SHP77 (cell line): Measurements from ENCODE around the gene STT3B.

Source experiments
- DNase-seq, 2 experiments: peaks; one replicate each; lab custom pipeline; 2025; lab: John Stamatoyannopoulos, UW

Gene STT3B

DNA sequence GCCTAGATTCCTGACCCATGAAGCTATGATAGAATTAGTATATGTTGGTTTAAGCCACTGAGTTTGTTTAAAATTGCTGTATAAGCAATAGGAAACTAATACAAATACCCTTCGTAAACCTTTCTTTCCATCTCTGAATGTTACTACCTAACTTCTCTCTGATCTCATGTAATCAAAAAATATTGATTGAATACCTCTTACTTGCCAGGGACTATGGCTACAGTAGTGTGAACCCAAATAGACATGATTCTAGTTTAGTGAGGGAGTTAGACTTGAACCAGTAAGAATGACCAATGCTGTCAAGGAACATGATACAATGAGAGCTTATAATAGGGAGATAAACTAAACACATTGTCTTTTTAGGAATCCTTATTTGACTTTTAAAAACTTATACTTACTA is 19.4 kb downstream of the STT3B start:
- DNase-seq = no peak

DNA sequence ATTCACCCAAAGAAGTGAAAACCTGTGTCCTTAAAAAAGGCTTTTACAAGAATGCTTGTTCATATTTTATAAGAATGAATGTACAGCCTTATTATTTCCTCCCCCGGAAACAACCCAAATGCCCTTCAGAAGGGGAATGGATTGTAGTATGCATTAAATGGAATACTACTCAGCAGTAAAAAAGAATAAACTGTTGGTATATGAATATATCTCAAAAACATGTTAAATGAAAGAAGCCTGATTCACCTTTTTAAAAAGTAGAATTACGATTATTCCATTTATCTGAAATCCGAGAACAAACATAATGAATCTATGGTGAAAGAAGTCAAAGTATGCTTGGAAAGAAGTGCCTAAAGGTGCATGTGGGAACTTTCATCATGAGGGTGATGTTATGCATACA is 20.5 kb downstream of the STT3B start:
- no peak for DNase-seq

DNA sequence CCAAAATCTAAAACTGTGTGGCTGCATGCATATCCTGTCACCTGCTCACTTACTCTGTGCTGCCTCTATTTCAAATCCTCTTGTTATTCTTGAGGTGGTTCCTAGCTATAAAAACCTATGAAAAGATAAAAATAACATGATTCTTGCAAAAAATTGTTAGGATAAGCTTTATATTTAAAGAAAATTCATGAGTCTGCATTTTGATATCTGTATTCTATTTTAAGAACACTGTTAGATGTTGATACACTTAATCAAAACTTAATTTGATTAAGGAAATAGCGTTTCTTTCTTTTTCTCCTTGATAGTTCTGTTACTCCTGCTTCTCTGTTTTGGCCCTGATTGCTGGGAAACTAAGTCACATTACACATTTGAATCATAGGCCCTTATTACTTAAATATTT is 22.5 kb downstream of the STT3B start:
- DNase-seq = no peak

DNA sequence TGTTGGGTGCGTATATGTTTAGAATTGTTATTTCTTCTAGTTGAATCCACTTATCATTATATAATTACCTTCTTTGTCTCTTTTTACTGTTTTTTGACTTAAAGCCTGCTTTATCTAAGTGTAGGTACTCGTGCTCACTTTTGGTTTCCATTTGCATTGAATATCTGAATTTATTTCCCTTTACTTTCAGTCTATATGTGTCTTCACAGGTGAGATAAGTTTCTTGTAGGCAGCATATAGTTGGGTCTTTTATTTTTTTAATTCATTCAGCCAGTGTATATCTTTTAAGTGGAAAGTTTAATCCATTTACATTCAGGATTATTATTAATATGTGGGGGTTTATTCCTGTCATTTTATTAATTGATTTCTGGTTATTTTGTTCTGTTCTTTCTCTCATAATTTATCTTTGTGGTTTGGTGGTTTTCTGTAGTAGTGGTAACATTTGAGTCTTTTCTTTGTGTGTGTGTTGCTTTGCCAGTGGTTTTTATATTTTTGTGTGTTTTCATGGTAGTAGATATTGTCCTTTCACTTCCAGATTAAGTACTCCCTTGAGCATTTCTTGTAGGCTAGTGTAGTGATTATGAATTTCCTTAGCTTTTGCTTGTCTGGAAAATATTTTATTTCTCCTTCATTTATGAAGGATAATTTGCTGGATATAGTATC is 27.3 kb downstream of the STT3B start:
- DNase-seq = no peak

DNA sequence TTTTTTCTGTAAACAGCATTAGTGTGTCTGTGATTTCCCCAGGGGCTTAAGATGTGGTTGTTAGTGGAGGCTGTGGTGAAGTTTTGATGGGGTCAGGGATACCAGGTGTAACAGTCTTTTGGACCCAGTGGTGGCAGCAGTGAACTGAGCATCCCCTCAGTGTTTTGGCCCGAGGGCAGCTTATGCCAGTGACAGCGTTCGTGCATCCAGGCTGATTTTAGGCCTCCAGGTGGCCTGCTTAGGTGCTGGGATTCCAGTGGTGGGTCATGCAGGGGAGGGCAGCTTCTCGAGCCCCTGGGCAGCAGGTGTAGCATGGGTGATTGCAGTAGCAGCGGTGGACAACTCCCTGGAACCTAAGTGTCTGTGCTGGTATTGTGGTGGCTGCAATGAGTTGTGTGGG is 29.2 kb downstream of the STT3B start:
- DNase-seq = no peak

DNA sequence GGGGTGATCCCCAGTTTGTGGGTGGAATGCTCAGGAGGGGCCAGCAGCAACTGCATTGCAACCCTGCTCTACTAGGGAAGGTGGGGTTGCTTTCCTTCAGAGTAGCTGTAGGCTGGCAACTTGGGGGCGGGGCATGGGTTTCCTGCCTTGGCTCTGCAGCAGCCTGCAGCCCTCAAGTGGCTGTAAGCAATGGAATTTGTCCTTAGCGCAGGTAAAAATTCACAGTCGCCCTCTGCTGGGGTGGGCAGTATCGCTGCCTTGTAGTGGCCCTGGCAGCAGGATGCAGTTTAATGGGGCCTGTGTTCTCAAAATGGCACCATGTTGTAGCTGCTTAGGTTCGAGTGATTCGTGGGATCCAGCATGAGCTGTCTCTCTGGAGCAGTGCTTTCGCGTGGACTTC is 29.8 kb downstream of the STT3B start:
- DNase-seq = no peak

DNA sequence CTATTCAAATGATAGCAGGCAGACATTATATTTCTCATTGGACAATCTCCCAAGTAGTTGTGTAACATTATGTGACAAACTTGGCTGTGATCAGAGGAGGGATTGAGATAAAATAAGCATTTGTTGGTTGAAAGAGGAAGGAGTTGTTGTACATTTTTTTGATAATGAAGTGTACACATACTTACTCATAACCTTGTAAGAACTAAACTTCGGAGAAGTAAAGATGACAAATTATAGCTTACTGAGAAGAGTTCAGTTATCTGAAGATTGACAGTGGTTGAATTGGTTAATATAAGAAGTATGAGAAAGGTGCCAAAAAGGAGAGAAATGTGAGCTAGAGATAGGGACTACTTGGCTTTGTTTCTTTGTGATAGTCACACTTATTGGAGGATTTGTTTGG is 32.6 kb downstream of the STT3B start:
- no peak for DNase-seq

DNA sequence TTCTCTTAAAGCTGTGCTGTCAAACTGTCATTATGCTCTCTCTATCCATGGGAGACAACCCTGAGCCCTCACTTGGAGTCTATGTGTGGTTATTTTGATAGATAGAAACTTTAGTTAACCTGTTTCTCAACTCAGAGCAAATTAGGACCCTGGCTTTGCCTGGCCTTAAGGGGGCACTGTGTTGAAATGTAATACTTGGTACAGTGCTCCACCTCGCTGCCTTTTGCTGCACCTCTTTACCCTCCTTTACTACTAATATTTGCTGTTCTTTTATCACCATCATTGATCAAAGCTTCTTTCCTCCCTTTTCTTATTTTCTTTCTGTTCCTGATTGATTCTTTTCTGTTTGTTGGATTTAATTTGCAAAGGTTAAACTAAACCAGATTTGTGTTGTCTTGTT is 34.3 kb downstream of the STT3B start:
- DNase-seq = no peak

DNA sequence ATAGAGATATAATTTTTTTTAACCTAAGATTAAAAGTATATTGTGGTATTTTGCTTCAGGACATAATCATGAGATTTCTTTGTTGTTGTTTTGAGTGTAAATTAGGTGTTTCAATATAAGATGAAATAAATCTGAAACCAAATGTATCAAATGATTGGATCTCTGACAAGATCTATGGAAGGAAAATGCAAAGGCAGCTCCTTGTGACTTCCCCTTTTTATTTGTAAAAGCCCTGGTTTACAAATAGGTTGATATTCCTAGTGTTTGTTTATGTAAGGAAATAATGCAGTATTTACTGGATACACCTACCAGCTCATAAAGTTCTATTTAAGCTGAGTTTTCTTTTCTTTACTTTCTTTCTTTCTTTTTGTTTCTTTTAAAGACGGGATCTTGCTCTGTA is 35.9 kb downstream of the STT3B start:
- DNase-seq = no peak

DNA sequence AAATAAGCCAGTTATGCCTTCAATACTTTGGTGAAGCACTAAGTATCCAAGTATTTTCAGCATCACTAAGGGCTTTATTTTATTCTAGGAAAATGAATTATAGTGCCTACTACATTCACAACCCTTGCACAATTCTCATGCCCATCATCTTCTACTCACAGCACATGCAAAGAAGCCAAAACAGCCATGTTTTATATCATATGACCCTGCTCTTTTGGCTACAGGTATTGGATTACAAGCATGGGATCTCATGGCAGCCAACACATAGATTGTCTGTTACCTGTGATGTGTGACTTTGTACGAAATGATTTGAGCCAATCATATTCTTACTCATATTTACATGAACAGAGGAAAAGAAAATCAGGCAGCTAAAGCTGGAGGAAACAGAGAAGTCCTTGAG is 38.6 kb downstream of the STT3B start:
- no peak for DNase-seq

DNA sequence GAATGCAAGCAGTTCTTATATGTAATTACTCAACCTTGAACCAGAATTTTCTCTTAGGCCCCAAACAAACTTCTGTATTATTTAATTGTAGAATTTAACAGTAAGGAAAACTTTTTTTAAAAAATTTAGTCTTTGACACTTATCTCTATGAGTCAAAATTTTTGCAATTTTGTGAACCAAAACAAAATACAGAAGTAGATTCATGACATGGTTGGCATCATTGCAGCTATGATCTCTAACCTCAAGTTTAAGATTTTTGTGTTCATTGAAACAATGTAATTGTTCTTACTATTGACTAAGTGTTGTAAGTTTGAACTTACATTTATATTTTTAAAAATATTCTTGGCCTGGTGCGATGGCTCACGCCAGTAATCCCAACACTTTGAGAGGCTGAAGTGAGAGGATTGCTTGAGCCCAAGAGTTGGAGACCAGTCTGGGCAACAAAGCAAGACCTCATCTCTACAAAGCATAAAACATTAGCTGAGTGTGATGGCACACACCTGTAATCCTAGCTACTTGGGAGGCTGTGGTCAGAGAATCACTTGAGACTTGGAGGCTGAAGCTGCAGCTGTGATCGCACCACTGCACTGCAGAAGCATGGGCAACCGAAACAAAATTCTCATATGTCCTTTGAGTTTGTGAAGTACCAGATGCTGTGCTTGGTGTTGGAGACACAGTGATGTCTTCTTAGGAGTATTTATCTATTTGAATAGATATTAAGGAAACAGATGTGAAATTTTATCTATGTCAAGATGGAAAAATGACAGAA is 39.7 kb downstream of the STT3B start:
- no peak for DNase-seq

DNA sequence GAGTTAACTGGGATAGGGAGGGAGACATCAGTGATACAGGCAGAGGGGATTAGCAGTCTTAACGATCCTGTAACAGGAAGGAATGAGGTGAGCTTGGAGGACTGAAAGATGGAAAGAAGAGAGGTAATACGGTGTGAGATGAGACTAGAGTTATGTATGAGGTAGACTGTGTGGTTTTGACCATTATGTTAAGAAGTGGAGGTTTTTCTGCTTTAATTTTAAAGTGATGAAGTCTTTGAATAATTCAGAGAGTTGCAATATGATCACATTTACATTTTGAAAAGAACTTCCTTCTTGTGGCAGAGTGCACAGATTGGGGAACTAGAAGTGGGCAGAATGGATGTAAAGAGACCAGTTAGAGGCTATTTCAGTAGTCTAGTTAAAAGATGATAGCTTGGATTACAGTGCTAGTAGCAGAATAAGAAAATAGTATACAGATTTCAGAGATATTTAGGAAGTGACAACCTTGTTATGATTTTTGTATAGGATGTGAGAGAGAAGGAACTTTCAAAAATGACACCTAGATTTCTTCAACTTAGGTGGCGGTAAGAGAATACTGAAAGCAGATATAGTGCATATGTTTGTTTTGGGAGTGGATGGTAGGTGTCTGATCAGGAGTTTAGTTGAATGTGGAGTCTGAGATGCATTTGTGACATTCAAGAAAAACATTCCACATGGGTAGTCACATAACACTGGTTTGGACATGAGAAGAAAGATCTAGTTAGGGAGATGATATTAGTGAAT is 40.5 kb downstream of the STT3B start:
- no peak for DNase-seq

DNA sequence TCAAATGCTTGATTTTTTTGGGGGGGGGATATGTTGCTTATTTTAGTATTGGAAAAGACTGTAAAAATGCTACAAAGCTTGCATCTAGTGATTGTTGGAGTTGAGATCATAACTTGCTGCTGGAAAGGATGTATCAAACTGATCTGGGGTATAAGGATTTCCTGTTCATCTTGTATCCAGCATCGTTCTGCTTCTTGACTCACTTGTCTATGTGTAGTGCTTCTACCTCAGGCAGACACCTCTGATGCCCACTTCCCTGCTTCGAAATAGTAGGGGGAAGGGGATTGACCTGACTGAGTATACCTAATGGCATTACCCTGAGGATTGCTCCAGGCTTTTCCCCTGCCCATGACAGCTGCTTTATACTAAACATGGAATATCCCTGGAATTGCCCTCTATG is 42.7 kb downstream of the STT3B start:
- DNase-seq = no peak

DNA sequence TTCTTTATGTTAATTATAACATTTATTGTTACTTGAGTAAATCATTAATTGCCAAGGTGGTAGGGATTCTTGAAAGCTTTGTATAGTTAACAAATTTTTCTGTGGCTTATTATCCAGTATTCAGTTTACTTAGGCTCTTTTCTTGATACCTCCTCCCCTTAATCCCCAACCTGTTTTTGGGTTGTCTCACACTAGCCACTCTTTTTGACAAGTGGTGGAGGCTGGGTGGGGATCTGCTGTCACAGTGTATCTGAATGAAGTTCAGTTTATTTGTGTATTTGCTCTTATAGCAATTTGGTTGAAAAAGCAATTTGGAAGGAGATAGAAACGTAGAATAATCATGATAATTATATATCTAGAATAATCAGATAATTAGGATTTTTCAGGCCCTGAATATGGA is 43.8 kb downstream of the STT3B start:
- DNase-seq = no peak

DNA sequence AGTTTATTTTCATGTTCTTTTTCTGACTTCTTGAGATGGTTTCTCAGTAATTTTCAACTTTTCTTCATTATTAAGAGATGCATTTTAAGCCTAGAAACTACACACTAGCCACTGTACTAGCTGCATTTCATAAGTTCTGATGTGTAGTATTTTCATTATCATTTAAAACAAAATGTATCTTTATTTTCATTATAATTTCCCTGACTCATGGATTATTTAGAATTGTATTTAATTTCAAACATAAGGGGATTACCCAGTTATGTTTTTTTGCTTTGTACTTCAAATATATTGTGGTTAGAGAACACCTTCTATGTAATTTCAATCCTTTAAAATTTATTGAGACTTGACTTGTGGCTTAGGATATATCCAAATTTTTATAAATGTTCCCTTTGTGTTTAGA is 44.5 kb downstream of the STT3B start:
- no peak for DNase-seq

DNA sequence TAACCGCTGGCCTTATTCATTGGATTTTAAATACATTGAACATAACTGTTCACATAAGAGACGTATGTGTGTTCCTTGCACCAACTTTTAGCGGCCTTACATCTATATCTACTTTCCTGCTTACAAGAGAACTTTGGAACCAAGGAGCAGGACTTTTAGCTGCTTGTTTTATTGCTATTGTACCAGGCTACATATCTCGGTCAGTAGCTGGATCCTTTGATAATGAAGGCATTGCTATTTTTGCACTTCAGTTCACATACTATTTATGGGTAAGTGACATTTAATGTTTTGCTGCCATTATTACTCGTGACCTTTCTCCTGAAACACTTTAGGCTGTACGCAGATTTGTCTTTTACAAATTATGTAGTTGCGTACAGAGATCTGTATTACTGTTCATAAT is 47.1 kb downstream of the STT3B start:
- DNase-seq = no peak

DNA sequence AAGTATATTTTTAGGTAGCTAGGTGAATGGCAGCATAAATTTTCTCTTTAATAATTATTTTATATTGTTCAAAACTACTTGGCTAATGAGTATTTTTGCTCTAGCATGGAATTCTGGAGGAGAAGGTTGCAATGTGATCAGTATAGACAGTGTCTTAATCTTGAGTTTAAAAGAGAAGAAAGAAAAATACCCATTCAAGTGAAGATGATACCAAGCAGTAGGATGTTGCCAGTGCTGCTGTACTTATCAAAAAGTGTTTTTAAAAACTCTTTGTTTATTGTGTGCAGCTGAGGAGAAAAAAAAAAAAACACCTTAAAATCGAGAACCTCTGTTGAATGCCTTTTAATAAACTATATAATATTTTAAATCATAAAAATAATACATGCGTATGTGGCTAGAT is 47.9 kb downstream of the STT3B start:
- no peak for DNase-seq

DNA sequence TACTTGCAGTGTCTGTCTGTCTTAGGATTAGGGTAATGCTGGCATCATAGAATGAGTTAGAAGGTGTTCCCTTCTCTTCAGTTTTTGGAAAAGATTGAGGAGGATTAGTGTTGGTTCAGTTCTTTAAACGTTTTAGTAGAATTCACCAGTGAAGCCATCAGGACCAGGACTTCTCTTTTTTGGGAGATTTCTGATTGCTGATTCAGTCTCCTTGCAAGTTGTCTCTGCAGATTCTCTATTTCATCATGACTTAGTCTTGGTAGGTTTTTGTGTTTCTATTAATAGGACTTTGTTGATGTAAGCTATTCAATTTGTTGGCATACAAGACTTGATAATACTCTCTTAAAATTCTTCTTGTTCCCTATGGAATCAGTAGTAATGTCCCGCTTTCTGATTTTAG is 48.9 kb downstream of the STT3B start:
- no peak for DNase-seq

DNA sequence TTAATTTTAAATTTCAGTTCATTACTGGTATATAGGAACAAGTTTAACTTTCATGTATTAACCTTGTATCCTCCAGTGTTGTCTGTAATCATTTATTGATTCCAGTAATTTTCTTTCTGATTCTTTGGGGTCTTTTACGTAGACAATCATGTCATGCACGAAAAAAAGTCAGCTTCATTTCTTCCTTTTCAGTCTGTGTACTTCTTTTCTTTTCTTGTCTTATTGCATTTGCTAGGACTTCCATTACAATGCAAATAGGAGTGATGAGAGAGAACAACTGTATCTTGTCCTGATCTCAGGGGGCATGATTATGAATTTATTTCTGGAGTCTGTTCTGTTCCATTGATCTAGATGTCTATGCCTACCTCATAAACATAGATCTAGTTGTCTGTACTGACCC is 56.5 kb downstream of the STT3B start:
- DNase-seq = no peak

DNA sequence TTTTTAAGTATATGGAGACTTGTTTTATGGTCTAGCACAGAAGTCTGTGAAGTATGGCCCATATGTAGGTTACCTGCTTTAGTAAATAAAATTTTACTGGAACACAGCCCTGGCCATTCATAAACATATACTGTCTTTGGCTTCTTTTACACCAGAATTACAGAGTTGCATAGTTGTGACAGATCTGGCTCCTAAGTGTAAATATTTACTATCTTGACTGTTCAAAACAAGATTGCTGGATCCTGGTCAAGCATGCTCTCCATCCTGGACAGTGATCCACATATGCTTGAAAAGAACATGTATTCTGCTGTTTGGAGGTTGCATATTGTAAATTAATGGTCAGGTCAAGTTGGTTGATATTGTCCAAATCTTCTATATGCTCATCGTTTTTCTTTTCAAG is 57.9 kb downstream of the STT3B start:
- no peak for DNase-seq

DNA sequence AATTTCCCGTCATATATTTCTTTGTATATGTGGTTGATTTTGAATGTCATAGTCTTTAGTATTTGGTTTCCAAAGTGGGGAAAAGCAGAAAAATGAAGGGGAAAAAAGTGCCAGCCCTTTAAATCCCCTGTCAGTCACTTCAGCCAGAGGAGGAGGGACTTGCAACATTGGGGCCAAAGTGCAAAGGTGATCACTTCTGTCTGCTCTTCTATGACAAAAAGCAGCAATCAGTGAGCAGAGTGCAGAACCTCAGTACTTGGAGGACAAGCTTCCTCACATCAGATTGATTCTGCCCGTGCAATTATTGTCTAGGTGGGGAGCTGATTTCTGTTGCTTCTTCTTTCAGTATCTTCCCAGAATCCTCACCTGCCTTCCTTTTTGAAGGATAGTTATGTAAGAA is 60.0 kb downstream of the STT3B start:
- no peak for DNase-seq

DNA sequence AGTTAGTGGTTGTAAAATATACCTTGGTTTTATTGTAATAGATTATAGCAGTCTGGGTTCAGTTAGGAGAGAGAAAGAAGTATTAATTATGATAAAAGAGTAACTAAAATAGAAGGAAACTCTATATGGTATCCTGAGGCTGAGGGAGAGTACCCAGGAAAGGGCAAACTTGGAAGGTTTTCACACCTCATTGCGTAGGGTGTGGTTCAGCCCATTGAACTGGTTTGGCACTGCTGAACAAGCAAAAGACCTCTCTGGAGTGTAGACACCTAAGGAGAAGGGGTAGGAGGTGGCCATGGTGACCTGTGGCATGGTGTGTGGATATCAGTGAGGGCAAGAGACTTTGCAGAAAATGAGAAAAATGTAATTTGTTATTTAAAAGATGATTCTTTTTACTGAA is 63.5 kb downstream of the STT3B start:
- no peak for DNase-seq

DNA sequence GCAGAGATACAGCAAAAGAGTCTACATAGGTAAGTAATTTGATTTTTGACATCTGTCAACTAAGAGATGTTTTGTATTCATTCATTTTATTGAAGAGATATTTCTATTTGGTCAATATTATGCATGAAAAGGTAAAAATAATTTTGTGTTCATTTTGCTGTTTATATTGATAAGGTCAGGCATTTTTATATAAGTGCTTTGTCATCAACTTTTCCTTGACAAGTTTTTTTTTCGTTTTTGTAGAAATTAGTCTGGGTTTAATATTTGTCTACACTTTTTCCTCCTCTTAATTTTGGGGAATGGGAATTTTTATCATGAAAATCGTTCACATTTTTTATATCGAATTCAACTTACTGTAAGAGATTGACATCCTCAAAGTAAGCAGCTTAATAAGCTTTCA is 67.7 kb downstream of the STT3B start:
- no peak for DNase-seq
